ENCODE measurements around the gene ELAPOR1. TPM values are rescaled to one million over a fixed set of nuclear protein-coding genes. Genes with fewer than 3 reads are reported as not detected.
"Not testable (repeated sequence)": the region's sequence is repeated elsewhere in the genome, so short reads cannot be mapped to it uniquely, and the experiment has no call there.

ELAPOR1 gene
- polyA plus RNA-seq, 1 donor from 2014 or later: 16.8 TPM

DNA sequence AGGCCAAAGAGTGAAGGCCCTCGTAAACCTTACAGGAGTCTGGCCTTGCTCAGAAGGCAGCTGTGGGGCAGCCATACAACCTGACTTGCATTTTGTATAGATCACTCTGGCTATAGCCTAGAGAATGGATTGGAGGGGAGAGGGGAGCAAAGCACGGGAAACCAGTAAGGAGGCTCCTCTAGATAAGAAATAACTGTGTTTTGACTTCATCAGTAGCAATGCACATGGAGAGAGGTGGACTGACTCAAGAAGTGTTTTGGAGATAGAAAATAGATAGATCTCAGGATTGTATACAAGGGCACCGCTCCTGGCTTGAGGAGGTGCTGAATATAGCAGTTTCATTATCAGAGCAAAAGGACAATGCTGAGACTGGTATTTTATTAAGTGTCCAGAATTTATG lies 26.5 kb downstream of the ELAPOR1 start:
- Histone ChIP-seq H3K9ac (ENCODE audit: low read length) (no peak overlapping the region), H3K4me3 (ENCODE audit: low read length) (no peak overlapping the region), H3K79me2 (replicated peaks; ENCODE audit: insufficient read depth, low read length) (no peaks in the 10 kb centered on the region), H3K27ac (ENCODE audit: low read length) (no peak overlapping the region), H3K36me3 (ENCODE audit: insufficient read depth, low read length) (no peaks in the 10 kb centered on the region), H4K20me1 (ENCODE audit: insufficient read depth) (no peaks in the 10 kb centered on the region), H3K4me2 (ENCODE audit: low read length) (no peak overlapping the region), H3K9me3 (ENCODE audit: low read length) (no peaks in the 10 kb centered on the region), H3F3A (ENCODE audit: insufficient read depth, low read length, poor library complexity, severe bottlenecking) (no peaks in the 10 kb centered on the region), H3K27me3 (ENCODE audit: insufficient read depth, low read depth, low read length) (no peaks in the 10 kb centered on the region), H2AFZ (ENCODE audit: low read depth, low read length) (no peak overlapping the region), H3K9me2 (ENCODE audit: insufficient read depth, low read length) (no peaks in the 10 kb centered on the region)
- no peak for TF ChIP-seq EZH2 (IDR thresholded peaks at IDR 0.05; ENCODE audit: borderline replicate concordance, insufficient read depth, low read length, poor library complexity, severe bottlenecking)
- TF ChIP-seq TAF1 (IDR thresholded peaks at IDR 0.05; ENCODE audit: low read depth): no peak
- no peak for TF ChIP-seq MXI1 (conservative IDR thresholded peaks at IDR 0.05; ENCODE audit: poor library complexity, severe bottlenecking)
- no peak for TF ChIP-seq RAD21 (conservative IDR thresholded peaks at IDR 0.05)
- TF ChIP-seq SMC3 (conservative IDR thresholded peaks at IDR 0.05; ENCODE audit: poor library complexity): no peak
- TF ChIP-seq EP300 (conservative IDR thresholded peaks at IDR 0.05; ENCODE audit: poor library complexity, severe bottlenecking): no peak
- TF ChIP-seq, protein P1, sequence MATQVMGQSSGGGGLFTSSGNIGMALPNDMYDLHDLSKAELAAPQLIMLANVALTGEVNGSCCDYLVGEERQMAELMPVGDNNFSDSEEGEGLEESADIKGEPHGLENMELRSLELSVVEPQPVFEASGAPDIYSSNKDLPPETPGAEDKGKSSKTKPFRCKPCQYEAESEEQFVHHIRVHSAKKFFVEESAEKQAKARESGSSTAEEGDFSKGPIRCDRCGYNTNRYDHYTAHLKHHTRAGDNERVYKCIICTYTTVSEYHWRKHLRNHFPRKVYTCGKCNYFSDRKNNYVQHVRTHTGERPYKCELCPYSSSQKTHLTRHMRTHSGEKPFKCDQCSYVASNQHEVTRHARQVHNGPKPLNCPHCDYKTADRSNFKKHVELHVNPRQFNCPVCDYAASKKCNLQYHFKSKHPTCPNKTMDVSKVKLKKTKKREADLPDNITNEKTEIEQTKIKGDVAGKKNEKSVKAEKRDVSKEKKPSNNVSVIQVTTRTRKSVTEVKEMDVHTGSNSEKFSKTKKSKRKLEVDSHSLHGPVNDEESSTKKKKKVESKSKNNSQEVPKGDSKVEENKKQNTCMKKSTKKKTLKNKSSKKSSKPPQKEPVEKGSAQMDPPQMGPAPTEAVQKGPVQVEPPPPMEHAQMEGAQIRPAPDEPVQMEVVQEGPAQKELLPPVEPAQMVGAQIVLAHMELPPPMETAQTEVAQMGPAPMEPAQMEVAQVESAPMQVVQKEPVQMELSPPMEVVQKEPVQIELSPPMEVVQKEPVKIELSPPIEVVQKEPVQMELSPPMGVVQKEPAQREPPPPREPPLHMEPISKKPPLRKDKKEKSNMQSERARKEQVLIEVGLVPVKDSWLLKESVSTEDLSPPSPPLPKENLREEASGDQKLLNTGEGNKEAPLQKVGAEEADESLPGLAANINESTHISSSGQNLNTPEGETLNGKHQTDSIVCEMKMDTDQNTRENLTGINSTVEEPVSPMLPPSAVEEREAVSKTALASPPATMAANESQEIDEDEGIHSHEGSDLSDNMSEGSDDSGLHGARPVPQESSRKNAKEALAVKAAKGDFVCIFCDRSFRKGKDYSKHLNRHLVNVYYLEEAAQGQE (IDR thresholded peaks at IDR 0.05; ENCODE audit: borderline replicate concordance): no peak
- no peak for TF ChIP-seq POLR2AphosphoS5 (IDR thresholded peaks at IDR 0.05)
- TF ChIP-seq, protein P2, sequence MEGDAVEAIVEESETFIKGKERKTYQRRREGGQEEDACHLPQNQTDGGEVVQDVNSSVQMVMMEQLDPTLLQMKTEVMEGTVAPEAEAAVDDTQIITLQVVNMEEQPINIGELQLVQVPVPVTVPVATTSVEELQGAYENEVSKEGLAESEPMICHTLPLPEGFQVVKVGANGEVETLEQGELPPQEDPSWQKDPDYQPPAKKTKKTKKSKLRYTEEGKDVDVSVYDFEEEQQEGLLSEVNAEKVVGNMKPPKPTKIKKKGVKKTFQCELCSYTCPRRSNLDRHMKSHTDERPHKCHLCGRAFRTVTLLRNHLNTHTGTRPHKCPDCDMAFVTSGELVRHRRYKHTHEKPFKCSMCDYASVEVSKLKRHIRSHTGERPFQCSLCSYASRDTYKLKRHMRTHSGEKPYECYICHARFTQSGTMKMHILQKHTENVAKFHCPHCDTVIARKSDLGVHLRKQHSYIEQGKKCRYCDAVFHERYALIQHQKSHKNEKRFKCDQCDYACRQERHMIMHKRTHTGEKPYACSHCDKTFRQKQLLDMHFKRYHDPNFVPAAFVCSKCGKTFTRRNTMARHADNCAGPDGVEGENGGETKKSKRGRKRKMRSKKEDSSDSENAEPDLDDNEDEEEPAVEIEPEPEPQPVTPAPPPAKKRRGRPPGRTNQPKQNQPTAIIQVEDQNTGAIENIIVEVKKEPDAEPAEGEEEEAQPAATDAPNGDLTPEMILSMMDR (IDR thresholded peaks at IDR 0.05; ENCODE audit: poor library complexity, severe bottlenecking): no peak

DNA sequence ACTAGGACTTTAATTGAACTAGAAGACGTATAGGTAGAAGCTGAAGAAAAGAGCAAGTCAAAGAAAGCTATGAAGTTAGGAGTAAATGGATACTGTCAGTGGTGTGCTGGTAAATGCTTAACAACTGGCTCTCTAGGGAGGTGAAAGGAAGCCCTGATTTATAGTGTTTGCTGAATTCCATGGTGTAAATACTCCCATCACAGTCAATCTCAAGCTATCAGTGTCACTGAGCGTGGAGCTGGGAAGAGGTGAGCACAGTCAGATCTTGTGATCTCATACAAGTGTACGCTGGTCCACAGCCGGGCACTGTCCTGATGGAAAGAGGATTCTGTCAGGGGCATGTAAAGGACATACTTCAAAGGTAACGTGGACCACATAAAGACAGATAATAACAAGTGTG lies 28.3 kb downstream of the ELAPOR1 start:
- TF ChIP-seq RAD21 (conservative IDR thresholded peaks at IDR 0.05) (no peak), EP300 (conservative IDR thresholded peaks at IDR 0.05; ENCODE audit: poor library complexity, severe bottlenecking) (no peak), TAF1 (IDR thresholded peaks at IDR 0.05; ENCODE audit: low read depth) (no peak), EZH2 (IDR thresholded peaks at IDR 0.05; ENCODE audit: borderline replicate concordance, insufficient read depth, low read length, poor library complexity, severe bottlenecking) (no peak), MXI1 (conservative IDR thresholded peaks at IDR 0.05; ENCODE audit: poor library complexity, severe bottlenecking) (no peak), SMC3 (conservative IDR thresholded peaks at IDR 0.05; ENCODE audit: poor library complexity) (no peak), POLR2AphosphoS5 (IDR thresholded peaks at IDR 0.05) (no peak)
- TF ChIP-seq, protein P1 (IDR thresholded peaks at IDR 0.05; ENCODE audit: borderline replicate concordance): no peak
- TF ChIP-seq, protein P2 (IDR thresholded peaks at IDR 0.05; ENCODE audit: poor library complexity, severe bottlenecking): no peak
- Histone ChIP-seq H3K9me2 (ENCODE audit: insufficient read depth, low read length) (no peaks in the 10 kb centered on the region), H3K79me2 (replicated peaks; ENCODE audit: insufficient read depth, low read length) (no peaks in the 10 kb centered on the region), H3K4me3 (ENCODE audit: low read length) (no peak overlapping the region), H3K36me3 (ENCODE audit: insufficient read depth, low read length) (no peaks in the 10 kb centered on the region), H3K27me3 (ENCODE audit: insufficient read depth, low read depth, low read length) (no peaks in the 10 kb centered on the region), H3K9me3 (ENCODE audit: low read length) (no peaks in the 10 kb centered on the region), H2AFZ (ENCODE audit: low read depth, low read length) (no peak overlapping the region), H3F3A (ENCODE audit: insufficient read depth, low read length, poor library complexity, severe bottlenecking) (no peaks in the 10 kb centered on the region), H4K20me1 (ENCODE audit: insufficient read depth) (no peaks in the 10 kb centered on the region), H3K27ac (ENCODE audit: low read length) (no peak overlapping the region), H3K9ac (ENCODE audit: low read length) (no peak overlapping the region), H3K4me2 (ENCODE audit: low read length) (no peak overlapping the region)

DNA sequence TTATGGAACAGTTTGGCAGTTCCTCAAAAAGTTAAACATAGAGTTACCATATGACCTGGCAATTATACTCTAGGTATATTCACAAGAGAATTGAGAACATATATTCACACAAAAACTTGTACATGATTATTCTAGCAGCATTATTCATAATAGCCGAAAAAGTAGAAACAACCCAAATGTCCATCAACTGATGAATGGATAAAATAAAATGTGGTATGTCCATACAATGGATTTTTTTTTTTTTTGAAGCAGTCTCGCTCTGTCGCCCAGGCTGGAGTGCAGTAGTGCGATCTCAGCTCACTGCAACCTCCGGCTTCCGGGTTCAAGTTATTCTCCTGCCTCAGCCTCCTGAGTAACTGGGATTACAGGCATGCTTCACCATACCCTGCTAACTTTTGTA lies 28.8 kb downstream of the ELAPOR1 start:
- not testable (repeated sequence) for H3F3A ChIP-seq (ENCODE audit: insufficient read depth, low read length, poor library complexity, severe bottlenecking); H3K27ac ChIP-seq (ENCODE audit: low read length); H3K4me2 ChIP-seq (ENCODE audit: low read length); H3K36me3 ChIP-seq (ENCODE audit: insufficient read depth, low read length); H3K9me3 ChIP-seq (ENCODE audit: low read length); H2AFZ ChIP-seq (ENCODE audit: low read depth, low read length); H4K20me1 ChIP-seq (ENCODE audit: insufficient read depth); H3K4me3 ChIP-seq (ENCODE audit: low read length); H3K9me2 ChIP-seq (ENCODE audit: insufficient read depth, low read length); H3K79me2 ChIP-seq (replicated peaks; ENCODE audit: insufficient read depth, low read length); H3K9ac ChIP-seq (ENCODE audit: low read length); H3K27me3 ChIP-seq (ENCODE audit: insufficient read depth, low read depth, low read length)

All from neural cell (in vitro differentiated cells).